ENCODE data around the gene FARS2.
A peak's percentile ranks its signal among the peaks of the same experiment; 100 is the strongest.

Gene FARS2

DNA sequence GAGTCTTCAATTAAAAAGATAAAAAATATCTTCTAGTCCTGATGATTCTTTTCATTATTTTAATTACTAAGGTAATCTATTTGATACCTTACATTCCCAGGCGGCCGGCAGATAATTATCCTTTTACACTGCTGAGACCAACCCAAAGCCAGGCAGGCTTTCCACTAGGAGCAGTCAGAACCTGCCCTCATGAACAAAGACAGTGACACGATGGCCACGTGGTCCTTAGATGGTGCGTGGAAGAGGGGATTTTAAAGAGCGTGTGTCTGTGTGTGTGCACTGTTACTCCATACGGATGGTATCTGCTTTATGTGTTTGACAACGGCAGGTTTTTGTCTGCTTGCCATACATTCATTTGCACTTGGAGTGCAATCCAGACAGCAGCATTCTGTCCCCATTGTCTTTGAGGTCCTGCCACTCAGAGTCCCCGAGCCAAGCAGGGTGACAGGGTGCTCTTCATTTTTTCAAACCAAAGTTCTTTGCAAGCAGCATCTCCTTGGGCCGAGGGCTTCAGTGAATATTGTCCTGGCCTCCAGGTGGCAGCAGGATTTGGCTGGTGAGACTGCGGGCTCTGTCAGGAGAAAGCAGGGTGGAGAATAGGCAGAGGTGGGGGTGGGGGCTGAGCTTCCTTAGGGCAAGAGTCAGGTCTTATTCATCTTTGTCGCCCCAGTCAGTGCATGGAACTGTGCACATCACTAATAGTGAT is 484.9 kb downstream of the FARS2 start:
- H3K4me3 ChIP-seq (replicated peaks; ENCODE audit: low read depth, low read length), result no peak overlapping the region
- TF ChIP-seq, protein P1, sequence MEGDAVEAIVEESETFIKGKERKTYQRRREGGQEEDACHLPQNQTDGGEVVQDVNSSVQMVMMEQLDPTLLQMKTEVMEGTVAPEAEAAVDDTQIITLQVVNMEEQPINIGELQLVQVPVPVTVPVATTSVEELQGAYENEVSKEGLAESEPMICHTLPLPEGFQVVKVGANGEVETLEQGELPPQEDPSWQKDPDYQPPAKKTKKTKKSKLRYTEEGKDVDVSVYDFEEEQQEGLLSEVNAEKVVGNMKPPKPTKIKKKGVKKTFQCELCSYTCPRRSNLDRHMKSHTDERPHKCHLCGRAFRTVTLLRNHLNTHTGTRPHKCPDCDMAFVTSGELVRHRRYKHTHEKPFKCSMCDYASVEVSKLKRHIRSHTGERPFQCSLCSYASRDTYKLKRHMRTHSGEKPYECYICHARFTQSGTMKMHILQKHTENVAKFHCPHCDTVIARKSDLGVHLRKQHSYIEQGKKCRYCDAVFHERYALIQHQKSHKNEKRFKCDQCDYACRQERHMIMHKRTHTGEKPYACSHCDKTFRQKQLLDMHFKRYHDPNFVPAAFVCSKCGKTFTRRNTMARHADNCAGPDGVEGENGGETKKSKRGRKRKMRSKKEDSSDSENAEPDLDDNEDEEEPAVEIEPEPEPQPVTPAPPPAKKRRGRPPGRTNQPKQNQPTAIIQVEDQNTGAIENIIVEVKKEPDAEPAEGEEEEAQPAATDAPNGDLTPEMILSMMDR (IDR thresholded peaks at IDR 0.05; ENCODE audit: low read length, missing control alignments), result no peak
- DNase-seq (ENCODE audit: low read depth), result no peak

DNA sequence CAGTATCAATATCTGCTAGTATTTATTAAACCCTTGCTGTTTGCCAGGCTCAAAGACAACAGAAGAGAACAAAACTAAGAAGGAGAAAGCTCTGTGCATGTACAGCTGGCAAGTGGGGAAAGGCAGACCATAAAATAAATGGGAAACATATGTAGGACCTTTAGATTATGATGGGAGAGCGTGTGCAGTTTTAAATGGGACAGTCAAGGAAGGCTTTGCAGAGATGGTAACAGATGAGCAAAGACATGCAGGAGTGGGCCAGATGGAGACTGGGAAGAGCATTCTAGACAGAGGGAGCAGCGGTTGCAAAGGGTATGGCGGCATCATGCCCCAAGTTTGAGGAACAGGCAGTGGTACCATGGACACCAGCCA is 485.4 kb downstream of the FARS2 start:
- no peak for DNase-seq (ENCODE audit: low read depth)
- TF ChIP-seq, protein P1 (IDR thresholded peaks at IDR 0.05; ENCODE audit: low read length, missing control alignments), result no peak
- H3K4me3 ChIP-seq (replicated peaks; ENCODE audit: low read depth, low read length), result no peak overlapping the region

DNA sequence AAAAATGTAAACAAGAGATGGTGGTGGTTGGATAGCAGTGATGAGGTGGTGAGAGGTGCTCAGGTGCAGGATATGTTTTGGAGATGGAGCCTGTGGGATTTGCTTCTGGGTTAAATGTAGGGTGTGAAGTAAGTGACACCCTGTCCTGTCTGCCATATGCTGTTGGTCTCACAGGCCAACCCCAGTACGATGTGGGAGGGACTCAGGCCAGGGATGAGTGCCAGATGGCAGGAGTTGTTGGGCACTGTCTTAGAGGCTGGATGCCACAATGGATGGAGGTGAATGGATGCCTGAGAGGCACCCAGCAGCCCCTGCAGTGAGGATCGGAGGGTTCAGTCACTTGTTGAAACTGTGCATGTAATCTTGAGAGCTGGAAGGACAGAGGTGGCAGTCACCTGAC is 486.1 kb downstream of the FARS2 start:
- TF ChIP-seq, protein P1 (IDR thresholded peaks at IDR 0.05; ENCODE audit: low read length, missing control alignments), result no peak
- H3K4me3 ChIP-seq (replicated peaks; ENCODE audit: low read depth, low read length), result no peak overlapping the region
- no peak for DNase-seq (ENCODE audit: low read depth)

DNA sequence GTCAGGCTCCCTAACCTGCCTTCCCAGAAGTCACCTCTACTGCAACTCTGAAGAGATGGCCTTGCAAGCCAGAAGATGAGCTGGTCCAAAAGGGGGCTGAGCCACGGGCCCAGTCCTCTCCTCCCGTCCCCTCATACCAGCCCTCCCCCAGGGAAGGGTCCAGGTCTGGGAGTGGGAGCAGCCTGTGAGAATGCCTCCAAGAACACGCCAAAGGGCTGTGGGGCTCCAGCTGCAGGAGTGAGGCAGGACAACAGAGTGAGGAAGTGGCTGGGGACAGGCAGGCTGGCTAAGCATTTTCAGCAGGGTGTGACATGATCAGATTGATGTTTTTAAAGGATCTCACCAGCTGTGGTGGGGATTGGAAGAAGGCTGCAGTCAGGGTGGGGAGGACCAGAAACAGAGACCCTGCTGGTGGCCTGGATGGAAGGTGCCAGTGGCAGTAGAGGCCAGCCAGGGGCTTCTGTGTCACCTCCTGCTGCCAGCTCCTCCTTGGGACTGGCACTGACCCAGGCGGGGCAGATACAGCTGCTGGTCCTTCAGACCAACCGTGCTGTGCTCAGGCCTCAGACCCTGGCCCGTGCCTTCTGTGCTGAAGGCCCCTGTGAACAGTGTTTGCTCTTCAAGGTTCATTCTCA is 487.8 kb downstream of the FARS2 start:
- H3K4me3 ChIP-seq (replicated peaks; ENCODE audit: low read depth, low read length), result no peak overlapping the region
- DNase-seq (ENCODE audit: low read depth), result no peak
- TF ChIP-seq, protein P1 (IDR thresholded peaks at IDR 0.05; ENCODE audit: low read length, missing control alignments), result no peak

DNA sequence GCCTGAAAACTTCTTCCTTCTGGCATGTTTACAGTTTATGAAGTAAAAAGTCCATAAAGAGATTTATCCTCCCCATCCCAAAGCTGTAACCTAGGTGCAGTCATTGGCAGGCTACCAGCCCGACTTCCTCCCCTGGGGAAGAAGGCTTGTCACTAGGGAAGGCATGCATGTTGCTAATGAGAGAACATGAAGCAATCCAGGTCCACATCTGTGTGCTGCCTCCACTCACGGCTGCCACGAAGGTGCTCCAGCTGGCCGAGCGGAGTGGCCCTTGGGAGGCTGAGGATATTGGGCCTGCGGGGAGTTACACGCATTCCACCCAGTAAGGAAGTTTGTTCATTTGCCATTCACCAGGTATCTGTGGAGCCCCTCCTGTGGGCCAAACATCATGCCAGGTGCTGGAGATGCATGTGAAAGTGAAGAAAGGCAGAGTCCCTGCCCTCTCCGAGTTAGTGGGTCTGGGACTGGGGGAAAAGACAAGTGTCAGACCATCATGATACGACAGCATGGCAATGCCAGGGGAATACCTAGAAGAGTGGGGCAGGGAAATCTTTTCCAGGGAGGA is 488.4 kb downstream of the FARS2 start:
- TF ChIP-seq, protein P1 (IDR thresholded peaks at IDR 0.05; ENCODE audit: low read length, missing control alignments), result no peak
- H3K4me3 ChIP-seq (replicated peaks; ENCODE audit: low read depth, low read length), result no peak overlapping the region
- DNase-seq (ENCODE audit: low read depth), result no peak

DNA sequence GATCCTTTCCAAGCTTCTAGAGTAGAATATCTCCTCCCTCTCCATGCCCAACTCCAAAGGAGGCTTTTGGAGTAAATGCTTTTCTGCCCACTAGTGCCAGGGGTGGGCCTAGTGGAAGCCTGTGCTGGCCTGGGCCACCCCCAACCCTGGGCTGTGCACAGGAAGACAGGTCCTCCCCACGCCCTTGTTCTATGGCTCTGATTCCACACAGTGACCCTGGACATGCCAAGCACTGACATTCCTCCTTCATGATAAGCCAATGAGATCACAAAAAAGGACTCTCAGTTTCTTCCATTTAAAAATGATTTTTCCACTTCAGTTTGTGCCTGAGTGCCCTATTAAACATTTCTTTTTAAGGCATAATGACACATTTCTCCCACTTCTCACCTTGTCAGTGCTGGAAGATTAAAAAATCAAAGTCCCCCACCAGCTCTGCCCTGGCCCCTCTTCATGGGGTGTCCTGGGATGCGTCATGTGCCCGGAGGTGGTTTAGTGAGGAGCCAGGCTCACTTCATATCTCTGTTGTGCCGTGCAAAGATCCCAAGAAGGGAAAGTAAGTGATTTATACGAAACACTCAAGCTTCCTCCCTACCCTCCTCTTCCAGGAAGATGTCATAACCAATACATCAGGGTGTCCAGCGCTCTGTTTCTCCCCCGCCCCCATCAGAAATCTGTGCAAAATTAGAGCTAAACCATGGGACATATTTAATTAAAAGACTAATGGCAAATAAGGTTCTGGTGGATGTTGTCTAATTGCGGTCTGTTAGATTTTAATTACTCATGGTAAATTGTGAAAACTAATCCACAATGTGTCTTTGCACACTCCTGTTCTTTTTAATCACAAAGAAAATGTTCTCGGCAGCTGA is 490.4 kb downstream of the FARS2 start:
- H3K4me3 ChIP-seq (replicated peaks; ENCODE audit: low read depth, low read length), result no peak overlapping the region
- peak; percentile 16 for DNase-seq (ENCODE audit: low read depth)
- TF ChIP-seq, protein P1 (IDR thresholded peaks at IDR 0.05; ENCODE audit: low read length, missing control alignments), result no peak

All from fibroblast of pulmonary artery (primary cell).